Uterus (tissue), 4 donors: ENCODE results near the gene ADGRD1. TPM values are rescaled to one million over a fixed set of nuclear protein-coding genes. Genes with fewer than 3 reads are reported as not detected.
"Not testable (repeated sequence)": the region's sequence is repeated elsewhere in the genome, so short reads cannot be mapped to it uniquely, and the experiment has no call there.

Source experiments
- DNase-seq, 2 donors: peaks; one replicate each; pipeline ENCODE4 v3.0.0-alpha.2; 2019 to 2020
- H3K27ac ChIP-seq, 2 donors: fragments of 200-600 bp; sonication (generic); 1 replicate in 1 of 2; 2 replicates in 1 of 2; pipeline ENCODE4 v1.5.1; 2016 to 2018
- H3K27me3 ChIP-seq, 2 donors: fragments of 200-600 bp; sonication (generic); one replicate each; pipeline ENCODE4 v1.5.1; 2018 to 2019; ENCODE audit warnings: control low read depth in 1 of 2
- H3K36me3 ChIP-seq, 2 donors: fragments of 200-600 bp; sonication (generic); one replicate each; pipeline ENCODE4 v1.5.1; 2019; ENCODE audit warnings: control low read depth in 1 of 2
- H3K4me1 ChIP-seq, 2 donors: fragments of 200-600 bp; sonication (generic); one replicate each; pipeline ENCODE4 v1.5.1; 2018 to 2019; ENCODE audit warnings: control low read depth in 1 of 2
- H3K4me3 ChIP-seq, 2 donors: fragments of 200-600 bp; sonication (generic); 1 replicate in 1 of 2; 2 replicates in 1 of 2; pipeline ENCODE4 v1.5.1; 2018 to 2019; ENCODE audit warnings: mild to moderate bottlenecking in 1 of 2
- H3K9me3 ChIP-seq, 2 donors: fragments of 200-600 bp; sonication (generic); one replicate each; pipeline ENCODE4 v1.5.1; 2019; ENCODE audit warnings: control low read depth in 1 of 2
- POLR2A ChIP-seq, 2 donors: fragments of 450-650 bp; IDR thresholded peaks; one replicate each; pipeline ENCODE4 v1.6.1; 2016; ENCODE audit warnings: antibody characterized with exemption in 2 of 2, mild to moderate bottlenecking in 1 of 2, moderate library complexity in 1 of 2
- intact Hi-C: fragments of 100-400 bp; cut with DNase I; formaldehyde crosslinking; loops from one replicate; pipeline ENCODE4 v1.15.1; 2023; ENCODE audit warnings: low total_unique reads
- total RNA-seq, 4 donors: library from RNA; depleted of rRNA in 3 of 4; stranded (reverse); fragments of >200 nt in 3 of 4; gene quantifications; one replicate each; pipeline versions ENCODE4 v1.1.0 to v1.2.4, GENCODE V29; 2014 to 2023
- TF ChIP-seq, protein P1 (sequence below), 4 experiments: fragments of 200-600 bp in 2 of 4; fragments of 450-650 bp in 2 of 4; sonication (generic) in 2 of 4; IDR thresholded peaks; one replicate each; pipeline ENCODE4 v1.5.1; 2016 to 2019; ENCODE audit warnings: antibody characterized with exemption in 4 of 4, mild to moderate bottlenecking in 2 of 4, moderate library complexity in 1 of 4
- donor health status: DM: yes; HTN: yes; CAD: no.

The ADGRD1 gene
- total RNA-seq, 4 donors from 2014 or later: 13.5 to 89.9 (median 33.7) TPM

DNA sequence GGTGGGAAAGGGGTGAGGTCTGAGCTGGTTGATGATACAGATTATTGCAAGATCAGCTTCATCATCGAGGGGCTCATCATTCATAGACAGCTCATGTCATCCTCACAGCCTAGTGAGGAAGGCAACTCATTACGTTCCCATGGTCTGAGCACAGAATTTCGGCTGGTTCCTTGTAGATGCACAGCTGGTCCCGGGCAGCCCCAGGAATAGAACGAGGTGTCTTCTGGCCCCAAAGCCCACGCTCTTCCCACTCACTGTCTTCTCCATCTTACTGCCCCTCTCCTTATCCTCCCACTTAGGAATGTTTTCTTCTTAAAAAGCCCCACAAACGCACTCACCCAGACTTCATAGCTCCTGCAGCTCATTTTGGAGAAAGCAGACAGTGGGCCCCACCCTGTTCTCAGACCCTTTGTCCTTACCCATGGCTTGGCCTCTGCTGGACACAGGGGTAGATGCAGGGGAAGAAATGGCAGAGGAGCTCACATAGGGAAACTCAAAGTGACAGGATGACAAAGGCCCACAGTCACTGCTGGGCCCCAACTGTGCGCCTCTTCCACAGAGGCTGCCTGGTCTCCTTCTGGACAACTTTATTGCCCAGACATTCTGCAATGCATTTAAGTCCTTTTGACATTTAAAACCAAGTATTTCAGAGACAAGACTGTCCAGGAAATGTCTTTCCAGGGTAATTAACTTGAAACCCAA is 162.2 kb downstream of the ADGRD1 start:
- no peaks in the 10 kb centered on the region for H3K4me1 ChIP-seq
- no peaks in the 10 kb centered on the region for H3K27me3 ChIP-seq
- TF ChIP-seq, protein P1, sequence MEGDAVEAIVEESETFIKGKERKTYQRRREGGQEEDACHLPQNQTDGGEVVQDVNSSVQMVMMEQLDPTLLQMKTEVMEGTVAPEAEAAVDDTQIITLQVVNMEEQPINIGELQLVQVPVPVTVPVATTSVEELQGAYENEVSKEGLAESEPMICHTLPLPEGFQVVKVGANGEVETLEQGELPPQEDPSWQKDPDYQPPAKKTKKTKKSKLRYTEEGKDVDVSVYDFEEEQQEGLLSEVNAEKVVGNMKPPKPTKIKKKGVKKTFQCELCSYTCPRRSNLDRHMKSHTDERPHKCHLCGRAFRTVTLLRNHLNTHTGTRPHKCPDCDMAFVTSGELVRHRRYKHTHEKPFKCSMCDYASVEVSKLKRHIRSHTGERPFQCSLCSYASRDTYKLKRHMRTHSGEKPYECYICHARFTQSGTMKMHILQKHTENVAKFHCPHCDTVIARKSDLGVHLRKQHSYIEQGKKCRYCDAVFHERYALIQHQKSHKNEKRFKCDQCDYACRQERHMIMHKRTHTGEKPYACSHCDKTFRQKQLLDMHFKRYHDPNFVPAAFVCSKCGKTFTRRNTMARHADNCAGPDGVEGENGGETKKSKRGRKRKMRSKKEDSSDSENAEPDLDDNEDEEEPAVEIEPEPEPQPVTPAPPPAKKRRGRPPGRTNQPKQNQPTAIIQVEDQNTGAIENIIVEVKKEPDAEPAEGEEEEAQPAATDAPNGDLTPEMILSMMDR (IDR thresholded peaks at IDR 0.05): no peak
- no peak for TF ChIP-seq POLR2A (IDR thresholded peaks at IDR 0.05)
- intact Hi-C loops: no loop called here
- H3K27ac ChIP-seq: peak overlapping the region; percentile 53 to 56
- no peaks in the 10 kb centered on the region for H3K36me3 ChIP-seq
- H3K9me3 ChIP-seq: no peaks in the 10 kb centered on the region
- no peak overlapping the region for H3K4me3 ChIP-seq
- no peak for DNase-seq

DNA sequence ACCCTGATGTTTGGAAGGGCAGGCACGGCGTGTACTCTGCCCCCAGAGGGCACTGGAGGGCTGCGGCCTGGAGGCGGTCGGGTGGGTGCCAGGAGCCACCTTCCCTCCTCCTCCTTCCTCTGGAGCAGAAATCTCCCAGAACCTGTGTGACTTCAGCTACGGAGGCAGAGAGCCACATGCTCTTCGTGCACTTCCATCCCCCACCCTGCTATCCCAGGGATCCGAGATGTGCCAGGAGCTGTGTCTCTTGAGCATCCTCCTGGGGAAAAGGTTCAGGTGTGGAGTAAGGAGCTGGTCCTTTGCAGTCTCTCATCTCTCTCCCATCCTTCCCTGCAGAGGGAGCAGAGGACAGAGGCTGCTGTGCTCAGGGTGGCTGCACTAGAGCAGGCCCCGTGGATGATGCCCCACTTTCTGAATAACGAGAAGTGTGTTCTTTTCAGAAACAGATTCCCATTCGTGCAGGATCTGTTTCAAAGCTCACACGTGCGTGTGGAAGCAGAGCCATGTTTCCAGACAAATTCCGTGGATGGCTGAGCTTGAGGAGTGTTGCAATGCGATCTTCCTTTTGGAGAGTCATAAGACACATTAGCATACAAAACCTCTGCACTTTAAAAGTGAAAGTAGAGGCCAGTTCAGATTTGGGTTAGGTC is 162.9 kb downstream of the ADGRD1 start:
- Histone ChIP-seq H3K4me3 (no peak overlapping the region), H3K27me3 (no peaks in the 10 kb centered on the region), H3K27ac (peak overlapping the region; percentile 53 to 56), H3K36me3 (no peaks in the 10 kb centered on the region), H3K4me1 (no peaks in the 10 kb centered on the region), H3K9me3 (no peaks in the 10 kb centered on the region)
- TF ChIP-seq, protein P1 (IDR thresholded peaks at IDR 0.05): peak in 3 of 4 experiments; percentile 19 to 24 (median 21)
- TF ChIP-seq POLR2A (IDR thresholded peaks at IDR 0.05): no peak
- DNase-seq: peak; percentile 48 to 52
- intact Hi-C loops: no loop called here

DNA sequence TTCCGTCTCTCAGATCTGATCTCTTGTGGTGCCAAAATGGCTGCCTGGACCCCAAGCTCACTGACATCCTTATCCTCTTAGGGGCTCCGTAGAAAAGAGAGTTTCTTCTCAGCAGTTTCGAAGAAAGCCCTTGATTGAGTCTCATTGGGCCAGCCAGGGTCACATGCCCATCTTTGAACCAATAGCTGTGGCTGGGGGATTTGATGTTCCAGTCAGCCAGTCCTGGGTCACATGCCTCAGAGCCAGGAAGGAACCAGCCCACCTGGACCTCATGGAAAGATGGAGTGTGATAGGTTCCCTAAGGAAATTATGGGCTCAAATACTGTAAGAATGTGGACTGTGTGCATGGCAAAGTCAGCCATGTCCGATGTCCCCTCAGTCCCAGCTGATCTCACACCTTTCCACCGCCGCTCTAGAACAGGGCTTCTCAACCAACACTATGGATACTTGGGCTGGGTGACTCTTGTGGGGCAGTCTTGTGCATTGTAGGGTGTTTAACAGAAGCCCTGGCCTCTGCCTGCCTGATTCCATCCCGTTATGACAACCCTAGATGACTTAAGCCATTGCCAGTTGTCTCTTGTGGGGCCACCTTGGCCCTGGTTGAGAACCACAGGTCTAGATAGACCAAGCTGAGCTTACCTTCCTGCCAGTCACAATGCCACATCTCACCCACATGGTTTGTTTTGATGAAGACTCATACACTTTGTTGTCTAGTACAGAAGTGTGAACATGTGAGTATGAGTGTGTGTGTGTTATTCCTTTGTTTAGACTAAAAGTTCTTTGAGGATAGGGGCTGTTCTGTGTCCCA is 163.9 kb downstream of the ADGRD1 start:
- H3K4me3 ChIP-seq: no peak overlapping the region
- H3K9me3 ChIP-seq: no peaks in the 10 kb centered on the region
- TF ChIP-seq POLR2A (IDR thresholded peaks at IDR 0.05): no peak
- TF ChIP-seq, protein P1 (IDR thresholded peaks at IDR 0.05): no peak
- intact Hi-C loops: no loop called here
- DNase-seq: peak in 1 of 2 donors; percentile 3
- no peaks in the 10 kb centered on the region for H3K27me3 ChIP-seq
- H3K4me1 ChIP-seq: no peaks in the 10 kb centered on the region
- H3K36me3 ChIP-seq: no peaks in the 10 kb centered on the region
- peak overlapping the region; percentile 46 to 56 for H3K27ac ChIP-seq

DNA sequence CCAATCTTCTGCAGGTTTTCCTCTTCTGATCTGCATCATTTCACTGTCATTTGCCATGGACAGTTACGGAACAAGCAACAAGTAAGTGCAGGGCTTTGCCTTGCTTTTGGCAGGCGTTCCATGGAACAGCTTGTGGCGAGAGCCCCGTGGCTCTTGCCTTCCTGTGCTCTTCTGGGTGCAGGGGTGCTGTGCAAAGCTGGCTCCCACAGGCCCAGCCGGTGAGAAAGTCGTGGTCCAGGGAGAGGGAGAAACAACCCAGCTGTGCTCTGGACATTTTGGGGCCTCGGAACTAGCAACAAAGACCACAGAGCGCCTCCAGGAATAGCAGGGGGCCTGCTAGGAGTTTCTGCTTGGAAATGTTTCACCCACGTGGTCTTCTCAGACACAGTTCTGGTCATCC is 164.7 kb downstream of the ADGRD1 start:
- no peaks in the 10 kb centered on the region for H3K9me3 ChIP-seq
- no peak overlapping the region for H3K27ac ChIP-seq
- TF ChIP-seq POLR2A (IDR thresholded peaks at IDR 0.05): no peak
- TF ChIP-seq, protein P1 (IDR thresholded peaks at IDR 0.05): no peak
- peak in 1 of 2 donors; percentile 2 for DNase-seq
- H3K4me1 ChIP-seq: no peaks in the 10 kb centered on the region
- no peak overlapping the region for H3K4me3 ChIP-seq
- H3K36me3 ChIP-seq: no peaks in the 10 kb centered on the region
- intact Hi-C loops: no loop called here
- no peaks in the 10 kb centered on the region for H3K27me3 ChIP-seq

DNA sequence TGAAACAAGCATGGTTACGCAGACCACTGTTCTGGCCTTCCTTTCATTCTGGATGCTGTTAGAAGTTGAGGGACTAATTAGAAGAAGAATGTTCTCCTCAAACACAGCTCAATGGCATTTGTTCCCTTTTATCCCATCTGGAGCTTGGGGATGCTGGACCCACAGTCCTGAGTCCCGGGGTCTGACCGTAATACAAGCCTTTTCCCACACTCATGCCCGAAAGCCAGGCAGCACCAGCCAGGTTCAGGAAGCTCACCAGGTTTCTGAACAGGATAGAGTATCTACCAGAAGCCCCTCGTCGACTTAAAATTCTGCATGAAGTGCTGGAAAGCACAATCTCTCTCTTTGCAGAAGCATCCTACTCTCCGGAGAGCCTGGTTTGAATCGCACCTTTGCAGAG is 165.6 kb downstream of the ADGRD1 start:
- DNase-seq, H3K27ac ChIP-seq: not testable (repeated sequence)

More for the DNA sequence above, 165.6 kb downstream of the ADGRD1 start:
- H3K27me3 ChIP-seq, H3K9me3 ChIP-seq, H3K36me3 ChIP-seq, H3K4me3 ChIP-seq, H3K4me1 ChIP-seq, intact Hi-C loops: not testable (repeated sequence)
